ENCODE data around the gene CCR7.

The CCR7 gene

GRCh38 chr17:40551879-40552768 is 13.1 kb downstream of the CCR7 start:
- DNase-seq (ENCODE audit: low read depth): peak; percentile 43
- H3K4me3 ChIP-seq (ENCODE audit: low read depth, low read length): no peak overlapping the region

GRCh38 chr17:40551091-40551878 is 14.0 kb downstream of the CCR7 start:
- H3K4me3 ChIP-seq (ENCODE audit: low read depth, low read length): no peak overlapping the region
- TF ChIP-seq CTCF (IDR thresholded peaks at IDR 0.05; ENCODE audit: insufficient read depth, low read depth, low read length, missing control alignments): no peak
- no peak for DNase-seq (ENCODE audit: low read depth)

More at GRCh38 chr17:40551879-40552768, 13.1 kb downstream of the CCR7 start:
- TF ChIP-seq CTCF (IDR thresholded peaks at IDR 0.05; ENCODE audit: insufficient read depth, low read depth, low read length, missing control alignments): no peak

GRCh38 chr17:40550608-40551007 is 14.7 kb downstream of the CCR7 start:
- TF ChIP-seq CTCF (IDR thresholded peaks at IDR 0.05; ENCODE audit: insufficient read depth, low read depth, low read length, missing control alignments): no peak
- DNase-seq (ENCODE audit: low read depth): no peak
- H3K4me3 ChIP-seq (ENCODE audit: low read depth, low read length): no peak overlapping the region

- no peak overlapping the region for H3K4me3 ChIP-seq (ENCODE audit: low read depth, low read length)
- DNase-seq (ENCODE audit: low read depth): no peak
- TF ChIP-seq CTCF (IDR thresholded peaks at IDR 0.05; ENCODE audit: insufficient read depth, low read depth, low read length, missing control alignments): no peak
Observed at GRCh38 chr17:40548982-40549685, 16.1 kb downstream of the CCR7 start.

GRCh38 chr17:40548491-40548981 is 16.7 kb downstream of the CCR7 start:
- TF ChIP-seq CTCF (IDR thresholded peaks at IDR 0.05; ENCODE audit: insufficient read depth, low read depth, low read length, missing control alignments): no peak
- DNase-seq (ENCODE audit: low read depth): no peak
- H3K4me3 ChIP-seq (ENCODE audit: low read depth, low read length): no peak overlapping the region

- peak overlapping the region; percentile 8; the same call in 1 of the 2 replicates for H3K4me3 ChIP-seq (ENCODE audit: low read depth, low read length)
- no peak for TF ChIP-seq CTCF (IDR thresholded peaks at IDR 0.05; ENCODE audit: insufficient read depth, low read depth, low read length, missing control alignments)
- DNase-seq (ENCODE audit: low read depth): no peak
Observed at GRCh38 chr17:40547785-40548478, 17.3 kb downstream of the CCR7 start.

Data from GM12865 (cell line).